HUDEP-2 (cell line): Measurements from ENCODE around the gene U2AF1L4.

Experiments
- DNase-seq, 76 experiments: peaks; one replicate each; lab custom pipeline; 2025; ENCODE audit not compliant: unreplicated experiment in 76 of 76; lab: John Stamatoyannopoulos, UW

U2AF1L4 gene, protein sequence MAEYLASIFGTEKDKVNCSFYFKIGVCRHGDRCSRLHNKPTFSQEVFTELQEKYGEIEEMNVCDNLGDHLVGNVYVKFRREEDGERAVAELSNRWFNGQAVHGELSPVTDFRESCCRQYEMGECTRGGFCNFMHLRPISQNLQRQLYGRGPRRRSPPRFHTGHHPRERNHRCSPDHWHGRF

DNA sequence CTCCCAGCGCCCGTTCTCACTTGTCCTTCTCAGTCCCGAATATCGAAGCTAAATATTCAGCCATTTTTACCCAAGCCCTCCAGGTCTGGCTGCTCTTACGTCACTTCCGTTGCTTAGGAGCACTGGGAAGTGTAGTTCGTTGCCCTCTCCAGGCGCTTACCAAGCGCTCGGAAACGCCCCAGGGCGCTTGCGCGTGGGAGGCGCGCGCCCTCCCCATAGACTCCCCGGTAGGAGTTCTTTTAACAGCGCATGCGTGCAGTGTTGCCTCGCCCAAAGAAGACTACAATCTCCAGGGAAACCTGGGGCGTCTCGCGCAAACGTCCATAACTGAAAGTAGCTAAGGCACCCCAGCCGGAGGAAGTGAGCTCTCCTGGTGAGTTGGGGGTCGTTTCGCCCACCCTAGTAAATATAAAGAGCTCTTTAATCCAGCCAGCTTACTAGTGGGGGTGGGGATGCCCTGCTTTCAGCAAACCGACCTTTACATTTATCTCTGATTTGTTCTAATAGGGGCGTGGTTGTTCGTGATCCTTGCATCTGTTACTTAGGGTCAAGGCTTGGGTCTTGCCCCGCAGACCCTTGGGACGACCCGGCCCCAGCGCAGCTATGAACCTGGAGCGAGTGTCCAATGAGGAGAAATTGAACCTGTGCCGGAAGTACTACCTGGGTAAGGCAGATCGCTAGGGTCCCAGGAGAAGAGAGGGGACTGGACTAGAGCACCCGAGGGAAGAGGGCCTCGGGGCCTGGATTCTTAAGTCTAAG is at the start of gene U2AF1L4, which contains the start of gene PSENEN:
Gene U2AF1L4, minus strand, starts transcription at position 91 of the 759 bp plus-strand sequence. Its CDS starts 27 bp downstream, at position 64.
Gene PSENEN, plus strand, starts transcription at position 324 of the 759 bp plus-strand sequence. Its CDS starts 280 bp downstream, at position 604.
- DNase-seq, result peak in 75 of 76 experiments; percentile 85 to 100 (median 98)

DNA sequence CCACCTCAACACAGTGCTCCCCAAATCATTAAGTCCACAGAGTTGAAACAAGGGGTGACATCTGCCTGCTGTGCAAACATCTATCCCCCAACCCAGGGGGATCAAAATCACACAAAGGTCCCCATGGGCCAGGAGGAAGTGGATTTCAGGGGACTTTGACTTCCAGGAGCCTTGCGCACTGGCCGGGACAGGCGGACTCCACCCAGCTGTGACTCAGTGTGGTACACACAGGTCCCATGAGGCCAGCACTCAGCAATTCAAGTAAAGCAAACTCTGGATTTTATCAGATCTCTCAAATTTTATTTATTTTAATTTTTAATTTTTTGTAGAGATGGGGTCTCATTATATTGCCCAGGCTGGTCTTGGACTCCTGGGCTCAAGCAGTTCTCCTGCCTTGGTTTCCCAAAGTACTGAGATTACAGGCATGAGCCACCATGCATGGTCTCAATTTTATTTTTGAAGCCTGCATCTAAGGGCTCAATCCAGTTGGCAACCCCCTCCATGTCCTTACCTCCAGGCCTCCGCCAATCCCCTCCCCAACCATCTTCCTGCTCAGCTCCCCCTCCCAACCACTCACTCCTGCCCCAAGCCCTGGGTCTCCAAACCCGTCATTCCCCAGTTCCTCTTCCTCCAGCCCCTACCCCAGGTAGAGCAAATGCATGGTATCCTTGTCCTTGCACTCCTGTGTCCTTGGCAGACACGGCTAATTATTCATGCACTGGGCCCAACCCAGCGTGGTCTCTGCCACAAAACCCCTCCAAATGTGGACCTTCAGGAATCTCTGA is 48.4 kb upstream of the U2AF1L4 start:
- peak in 28 of 76 experiments; percentile 8 to 48 (median 27) for DNase-seq

DNA sequence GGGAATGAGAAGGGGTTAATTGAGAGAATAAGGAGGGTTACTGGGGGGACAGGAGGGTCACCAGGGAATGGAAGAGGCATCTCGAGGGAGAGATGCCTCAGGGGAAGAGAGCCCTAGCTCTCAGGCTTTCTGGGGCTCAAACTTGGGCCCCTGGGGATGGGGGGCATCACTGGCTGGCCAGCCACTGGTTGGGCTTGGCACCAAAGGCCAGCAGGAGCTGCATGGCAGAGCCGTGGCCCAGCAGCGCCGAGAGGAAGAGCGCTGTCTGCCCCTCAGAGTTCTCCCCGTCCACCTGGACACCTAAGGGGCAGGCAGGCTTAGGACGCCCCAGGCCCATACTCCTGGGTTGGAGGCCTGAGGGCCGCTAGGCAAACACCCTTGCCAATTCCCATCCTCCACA is 47.7 kb upstream of the U2AF1L4 start:
- DNase-seq, result no peak

DNA sequence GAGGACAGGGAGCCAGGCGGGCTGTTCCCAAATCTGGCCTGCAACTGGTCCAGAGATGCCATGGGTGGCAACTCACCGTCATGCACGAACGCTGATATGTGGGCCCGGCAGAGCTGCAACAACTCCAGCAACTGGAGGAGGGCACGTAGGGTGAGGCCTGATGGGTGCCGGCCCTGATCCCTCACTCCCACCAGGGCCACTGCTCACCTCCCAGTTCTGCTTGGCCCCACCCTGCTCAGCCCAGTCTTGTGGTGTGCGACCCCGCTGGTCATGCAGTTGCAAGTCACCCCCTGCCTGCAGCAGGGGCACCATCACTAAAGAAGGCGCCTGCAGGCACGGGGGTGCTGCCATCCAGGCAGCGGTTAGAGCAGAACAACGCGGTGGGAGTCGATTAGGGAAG is 47.1 kb upstream of the U2AF1L4 start:
- DNase-seq, result no peak

DNA sequence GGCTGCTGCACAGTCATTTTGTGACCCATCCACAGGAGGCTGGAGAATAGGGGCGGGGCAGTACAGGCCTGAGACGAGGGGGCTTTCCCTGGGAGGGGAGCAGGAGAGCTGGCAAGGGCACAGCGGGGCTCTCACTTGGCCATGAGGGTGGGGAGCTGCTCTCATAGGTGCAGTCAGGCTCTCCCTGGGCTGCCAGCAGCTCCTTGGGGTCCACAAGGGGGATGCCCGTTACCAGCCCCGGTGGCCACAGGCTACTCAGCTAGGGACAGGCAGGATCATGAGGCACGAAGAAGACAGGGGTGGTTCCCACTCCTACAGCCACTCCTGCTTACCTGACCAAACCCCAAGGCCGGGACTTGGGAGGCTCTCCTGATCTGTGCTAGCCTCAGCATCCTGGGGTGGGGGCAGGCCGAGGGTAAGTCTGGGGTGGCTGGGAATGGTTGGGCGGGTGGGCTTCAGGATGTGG is 46.6 kb upstream of the U2AF1L4 start:
- DNase-seq, result no peak

DNA sequence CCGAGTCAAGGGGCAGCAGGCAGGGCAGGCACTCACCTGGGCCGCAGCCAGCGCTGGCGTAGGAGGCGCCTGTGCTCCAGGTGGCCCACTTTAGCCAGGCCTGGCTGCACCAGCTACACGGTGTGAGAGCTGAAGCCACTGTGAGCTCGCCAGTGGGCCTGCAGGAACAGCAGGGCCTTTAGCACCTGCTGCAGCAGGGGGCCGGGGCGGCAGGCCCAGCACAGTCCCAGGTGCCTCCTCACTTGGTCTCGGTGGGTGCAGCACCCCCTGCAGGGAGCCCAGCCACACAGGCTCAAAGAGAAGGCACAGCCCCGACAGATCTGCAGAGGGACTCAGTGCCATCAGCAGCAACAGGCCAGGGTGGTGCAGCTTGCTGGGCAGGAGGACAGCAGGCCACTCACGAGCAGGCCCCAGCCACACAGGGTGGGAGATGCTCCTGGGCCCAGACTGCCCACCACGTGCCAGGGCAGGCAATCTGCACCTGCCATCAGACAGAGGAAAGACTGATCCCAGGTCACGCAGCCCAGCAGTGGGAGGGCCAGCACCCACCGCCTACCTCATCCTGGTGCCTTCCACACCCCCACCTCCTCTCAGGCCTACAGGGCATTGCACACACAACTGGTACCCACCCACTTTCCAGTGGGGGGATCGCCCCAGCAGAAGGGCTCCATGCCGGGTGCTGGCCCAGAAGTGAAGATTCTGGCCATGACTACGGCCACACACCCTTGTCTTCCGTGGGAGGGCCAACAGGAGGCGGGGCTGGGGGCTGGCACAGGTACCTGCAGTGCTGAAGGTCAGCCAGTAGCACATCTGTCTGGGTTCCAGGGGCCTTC is 46.0 kb upstream of the U2AF1L4 start:
- peak in 3 of 76 experiments; percentile 7 to 21 (median 16) for DNase-seq

DNA sequence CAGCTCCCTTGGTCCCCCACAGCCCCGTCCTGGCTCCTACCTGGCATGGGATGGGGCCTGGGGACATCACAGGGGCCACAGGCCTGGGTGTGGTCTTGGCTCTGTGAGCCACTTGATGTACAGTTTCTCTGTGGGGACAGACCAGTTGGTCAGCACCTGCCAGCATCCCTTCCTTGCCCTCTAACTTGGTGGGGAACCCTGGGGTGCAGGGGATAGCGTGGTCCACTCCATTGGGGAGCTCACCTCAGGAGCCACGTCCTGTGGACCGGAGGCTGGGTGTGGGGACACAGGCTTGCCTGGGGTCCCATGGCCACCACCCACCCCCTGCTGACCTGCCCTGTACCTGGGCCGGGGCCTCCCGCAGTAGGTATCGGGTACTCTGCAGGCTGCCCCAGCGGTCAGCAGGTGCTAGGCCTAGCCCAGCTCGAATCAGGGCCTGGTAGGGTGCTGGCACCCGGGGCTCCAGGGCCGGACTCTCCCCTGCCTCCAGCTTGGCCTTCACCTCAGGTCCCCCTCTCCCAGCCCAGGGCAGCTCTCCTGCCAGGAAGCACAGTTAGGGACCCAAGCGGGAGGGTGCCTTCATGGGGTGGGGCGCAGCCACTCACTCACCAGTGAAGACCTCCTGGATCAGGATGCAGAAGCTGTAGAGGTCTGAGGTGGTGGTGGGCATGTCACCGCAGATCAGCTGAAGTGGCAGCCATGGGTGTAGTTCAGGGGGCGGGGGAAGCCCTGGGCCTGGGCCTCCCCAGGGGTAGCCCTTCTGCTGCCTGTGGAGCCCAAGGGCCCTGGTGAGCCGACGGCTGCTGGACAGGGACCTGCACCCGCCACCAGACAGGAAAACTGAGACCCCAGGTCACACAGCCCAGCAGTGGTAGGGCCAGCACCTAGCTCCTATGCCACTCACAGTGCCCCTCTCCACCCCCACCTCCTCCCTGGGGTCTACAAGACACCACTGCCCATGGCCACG is 45.0 kb upstream of the U2AF1L4 start:
- DNase-seq, result no peak

DNA sequence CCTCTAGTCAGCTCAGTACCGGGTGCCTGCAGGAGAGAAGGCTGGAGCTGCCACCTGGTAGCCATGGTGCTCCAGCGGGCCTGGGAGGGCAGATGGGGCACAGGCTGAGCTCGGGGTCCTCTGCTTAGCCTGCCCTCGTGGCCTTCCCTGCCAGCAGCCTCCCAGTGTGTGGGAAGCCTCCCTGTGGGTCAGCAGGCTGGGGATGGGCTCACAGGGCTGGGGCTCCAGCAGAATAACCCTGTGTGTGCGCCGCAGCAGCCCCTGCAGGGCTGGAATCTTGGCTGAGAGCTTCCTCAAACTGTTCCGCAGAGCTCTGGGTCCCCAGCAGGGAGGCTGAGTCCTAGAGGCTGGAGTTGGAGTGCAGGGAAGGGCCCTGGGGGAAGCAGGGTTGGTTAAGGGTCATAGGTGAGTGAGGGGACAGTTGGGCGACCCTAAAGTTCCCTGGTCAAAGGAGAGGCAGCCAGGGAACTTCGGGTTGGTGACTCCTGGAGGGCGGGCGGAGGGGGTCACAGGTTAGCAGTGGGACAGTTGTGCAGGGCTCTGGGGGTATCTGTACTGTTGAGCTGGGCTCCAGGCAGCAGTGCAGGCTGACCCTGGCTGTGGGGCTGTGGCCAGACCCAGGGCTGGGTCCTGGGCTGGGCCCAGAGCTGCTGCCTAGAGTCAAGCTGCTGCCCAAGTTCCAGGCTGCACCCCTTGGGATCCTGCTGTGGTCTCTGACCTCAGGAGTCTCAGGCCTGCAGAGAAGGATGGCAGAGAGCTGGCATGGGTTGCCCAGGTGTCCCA is 44.2 kb upstream of the U2AF1L4 start:
- DNase-seq, result no peak

DNA sequence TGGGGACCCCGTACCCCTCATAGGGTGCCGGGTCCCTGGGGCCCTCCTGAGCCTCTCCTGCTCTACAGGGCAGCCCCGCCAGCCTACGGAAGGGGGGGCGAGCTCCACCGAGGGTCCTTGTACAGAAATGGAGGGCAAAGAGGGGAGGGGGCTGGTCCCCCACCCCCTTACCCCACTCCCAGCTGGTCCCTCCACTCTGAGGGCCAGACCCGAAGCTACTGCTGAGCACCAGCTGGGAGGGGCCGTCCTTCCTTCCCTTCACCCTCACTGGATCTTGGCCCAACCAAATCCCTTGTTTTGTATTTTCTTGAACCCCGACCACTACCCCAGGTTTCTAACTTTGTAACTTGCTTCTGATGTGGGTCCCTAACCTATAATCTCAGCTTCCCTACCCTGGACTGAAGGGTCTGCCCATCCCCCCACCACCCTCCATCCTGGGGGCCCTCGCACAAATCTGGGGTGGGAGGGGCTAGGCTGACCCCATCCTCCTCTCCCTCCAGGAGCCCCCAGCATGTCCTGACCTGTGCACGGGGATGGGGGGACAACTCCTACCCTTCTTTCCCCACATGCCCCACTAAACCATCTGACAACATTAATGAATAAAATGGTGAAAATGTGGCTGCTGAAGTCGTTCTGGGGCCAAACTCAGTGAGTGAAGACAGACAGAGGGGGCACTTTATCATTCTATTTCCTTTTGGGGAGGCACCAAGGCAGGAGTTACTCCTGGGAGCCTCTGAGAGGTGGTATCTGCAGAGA is 43.2 kb upstream of the U2AF1L4 start:
- DNase-seq, result no peak

DNA sequence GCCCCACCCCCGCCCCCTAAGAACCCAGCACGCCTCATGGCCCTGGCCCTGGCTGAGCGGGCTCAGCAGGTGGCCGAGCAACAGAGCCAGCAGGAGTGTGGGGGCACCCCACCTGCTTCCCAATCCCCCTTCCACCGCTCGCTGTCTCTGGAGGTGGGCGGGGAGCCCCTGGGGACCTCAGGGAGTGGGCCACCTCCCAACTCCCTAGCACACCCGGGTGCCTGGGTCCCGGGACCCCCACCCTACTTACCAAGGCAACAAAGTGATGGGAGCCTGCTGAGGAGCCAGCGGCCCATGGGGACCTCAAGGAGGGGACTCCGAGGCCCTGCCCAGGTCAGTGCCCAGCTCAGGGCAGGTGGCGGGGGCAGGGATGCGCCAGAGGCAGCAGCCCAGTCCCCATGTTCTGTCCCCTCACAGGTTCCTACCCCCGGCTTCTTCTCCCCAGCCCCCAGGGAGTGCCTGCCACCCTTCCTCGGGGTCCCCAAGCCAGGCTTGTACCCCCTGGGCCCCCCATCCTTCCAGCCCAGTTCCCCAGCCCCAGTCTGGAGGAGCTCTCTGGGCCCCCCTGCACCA is 42.1 kb upstream of the U2AF1L4 start:
- DNase-seq, result no peak

DNA sequence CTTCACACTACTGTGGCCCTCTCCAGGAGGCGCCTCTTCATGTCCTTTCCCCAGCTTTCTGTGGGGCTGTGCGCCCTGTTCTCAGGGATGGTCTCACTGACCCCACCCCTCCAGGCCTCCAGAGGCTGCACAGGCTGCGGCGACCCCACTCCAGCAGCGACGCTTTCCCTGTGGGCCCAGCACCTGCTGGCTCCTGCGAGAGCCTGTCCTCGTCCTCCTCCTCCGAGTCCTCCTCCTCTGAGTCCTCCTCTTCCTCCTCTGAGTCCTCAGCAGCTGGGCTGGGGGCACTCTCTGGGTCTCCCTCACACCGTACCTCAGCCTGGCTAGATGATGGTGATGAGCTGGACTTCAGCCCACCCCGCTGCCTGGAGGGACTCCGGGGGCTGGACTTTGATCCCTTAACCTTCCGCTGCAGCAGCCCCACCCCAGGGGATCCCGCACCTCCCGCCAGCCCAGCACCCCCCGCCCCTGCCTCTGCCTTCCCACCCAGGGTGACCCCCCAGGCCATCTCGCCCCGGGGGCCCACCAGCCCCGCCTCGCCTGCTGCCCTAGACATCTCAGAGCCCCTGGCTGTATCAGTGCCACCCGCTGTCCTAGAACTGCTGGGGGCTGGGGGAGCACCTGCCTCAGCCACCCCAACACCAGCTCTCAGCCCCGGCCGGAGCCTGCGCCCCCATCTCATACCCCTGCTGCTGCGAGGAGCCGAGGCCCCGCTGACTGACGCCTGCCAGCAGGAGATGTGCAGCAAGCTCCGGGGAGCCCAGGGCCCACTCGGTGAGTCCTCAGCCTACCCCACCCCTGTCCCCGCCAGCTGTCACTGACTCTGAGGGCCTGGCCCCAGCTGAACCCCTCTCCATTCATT is 41.3 kb upstream of the U2AF1L4 start:
- DNase-seq, result no peak

DNA sequence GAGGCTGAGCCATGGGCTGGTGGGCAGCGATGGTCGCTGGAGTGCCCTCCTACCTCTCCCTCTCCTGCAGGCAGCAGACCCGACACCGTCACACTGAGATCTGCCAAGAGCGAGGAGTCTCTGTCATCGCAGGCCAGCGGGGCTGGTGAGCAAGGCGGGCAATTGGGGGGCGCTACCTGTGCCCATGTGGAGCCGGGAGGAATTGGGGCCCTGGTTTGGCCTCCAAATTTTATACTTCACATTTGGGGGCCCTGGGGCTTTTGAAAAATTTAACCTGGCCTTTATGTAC is 40.1 kb upstream of the U2AF1L4 start:
- no peak for DNase-seq

DNA sequence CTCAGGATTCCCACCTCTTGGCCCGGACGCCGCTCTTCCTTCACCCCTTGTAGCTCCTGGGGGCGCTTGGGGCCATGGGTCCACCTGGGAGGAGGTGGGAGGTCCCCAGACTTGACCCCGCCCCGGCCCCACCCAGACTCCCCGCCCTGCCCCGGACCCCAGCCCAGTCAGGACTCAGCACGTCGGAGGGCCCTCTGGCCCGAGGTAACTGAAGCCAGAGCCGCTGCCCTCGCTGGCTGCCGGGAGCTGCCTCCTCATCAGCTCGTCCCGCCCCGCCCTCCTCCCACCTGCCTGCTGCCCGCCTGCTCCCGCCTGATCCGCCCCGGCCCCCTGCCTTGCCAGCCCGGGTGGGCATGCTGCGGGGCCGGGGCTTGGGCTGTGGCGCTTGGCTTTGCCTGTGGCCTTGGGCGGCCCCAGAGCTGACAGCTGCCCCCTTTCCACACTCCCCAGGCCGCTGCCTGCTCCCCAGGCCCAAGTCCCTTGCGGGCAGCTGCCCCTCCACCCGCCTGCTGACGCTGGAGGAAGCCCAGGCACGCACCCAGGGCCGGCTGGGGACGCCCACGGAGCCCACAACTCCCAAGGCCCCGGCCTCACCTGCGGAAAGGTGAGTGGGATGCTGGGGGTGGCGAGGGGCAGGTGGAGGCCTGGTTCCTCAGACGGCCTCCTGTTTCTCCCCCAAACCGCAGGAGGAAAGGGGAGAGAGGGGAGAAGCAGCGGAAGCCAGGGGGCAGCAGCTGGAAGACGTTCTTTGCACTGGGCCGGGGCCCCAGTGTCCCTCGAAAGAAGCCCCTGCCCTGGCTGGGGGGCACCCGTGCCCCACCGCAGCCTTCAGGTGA is 39.5 kb upstream of the U2AF1L4 start:
- DNase-seq, result no peak

DNA sequence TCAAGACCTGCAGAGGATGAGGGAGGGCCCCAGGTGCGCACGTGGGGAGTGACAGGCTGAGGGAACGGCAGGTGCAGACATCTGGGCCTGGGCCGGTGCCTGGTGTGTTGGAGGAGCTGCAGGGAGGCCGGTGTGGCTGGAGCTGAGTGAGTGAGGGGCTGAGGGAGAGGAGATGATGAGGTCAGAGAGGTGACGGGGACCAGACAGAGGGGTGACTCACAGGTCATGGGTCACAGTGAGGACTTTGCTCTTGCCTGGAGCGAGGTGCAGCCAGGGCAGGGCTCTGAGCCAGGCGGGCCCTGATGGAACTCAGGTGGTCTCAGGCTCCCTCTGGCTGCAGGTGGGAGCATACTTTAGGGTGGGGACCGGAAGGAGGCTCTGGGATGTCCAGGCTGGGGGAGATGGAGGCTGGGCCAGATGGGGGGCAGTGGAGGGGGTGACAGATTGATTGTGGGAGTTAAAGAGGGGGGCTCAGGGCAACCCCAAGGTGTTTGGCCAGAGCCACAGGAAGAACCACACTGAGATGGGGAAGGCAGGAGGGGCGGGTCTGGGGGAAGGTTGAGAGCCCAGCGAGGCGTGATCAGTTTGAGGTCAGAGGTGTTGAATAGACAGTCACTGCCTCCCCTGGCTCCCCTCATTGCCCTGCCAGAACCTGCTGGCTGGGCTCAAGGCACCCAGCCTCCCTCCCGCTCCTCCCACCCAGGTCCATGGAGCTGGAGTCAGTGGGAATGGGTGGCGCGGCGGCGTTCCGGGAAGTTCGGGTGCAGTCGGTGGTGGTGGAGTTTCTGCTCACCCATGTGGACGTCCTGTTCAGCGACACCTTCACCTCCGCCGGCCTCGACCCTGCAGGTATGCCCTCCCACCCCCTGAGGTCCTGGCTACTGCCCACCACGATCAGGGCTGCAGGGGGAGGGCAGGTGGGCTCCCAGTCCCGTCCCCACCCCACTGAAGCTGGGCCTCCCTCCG is 38.5 kb upstream of the U2AF1L4 start:
- no peak for DNase-seq

DNA sequence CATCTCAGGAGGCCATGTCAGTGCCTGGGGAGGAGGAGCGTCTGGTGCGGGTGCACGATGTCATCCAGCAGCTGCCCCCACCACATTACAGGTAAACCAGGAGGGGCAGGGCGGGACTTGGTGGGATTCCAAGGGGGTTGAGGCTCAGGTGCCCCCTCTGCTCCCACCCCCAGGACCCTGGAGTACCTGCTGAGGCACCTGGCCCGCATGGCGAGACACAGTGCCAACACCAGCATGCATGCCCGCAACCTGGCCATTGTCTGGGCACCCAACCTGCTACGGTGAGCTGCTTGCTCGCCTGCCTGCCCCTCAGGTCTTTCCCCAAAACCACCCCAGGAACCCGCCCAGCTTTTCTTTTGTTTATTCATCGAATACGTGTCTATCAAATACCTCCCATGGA is 37.4 kb upstream of the U2AF1L4 start:
- DNase-seq, result no peak
